DND-41 (cell line): ENCODE measurements around the gene NCLN.
"Not testable (repeated sequence)": the region's sequence is repeated elsewhere in the genome, so short reads cannot be mapped to it uniquely, and the experiment has no call there.

ENCODE experiments used
- ATAC-seq: fragments of 200-7000 bp; cut with Tn5 transposase; 3 replicates; pipeline ENCODE4 v1.9.1; 2021; ENCODE audit warnings: low read depth; ENCODE audit not compliant: insufficient read depth
- DNase-seq: peaks from one replicate; pipeline ENCODE4 v3.0.0-alpha.2; 2020
- H2AFZ ChIP-seq: 2 replicates; pipeline ENCODE4 v1.6.0; 2012; ENCODE audit warnings: low read depth, low read length
- H3K27ac ChIP-seq: 2 replicates; pipeline ENCODE4 v1.5.1; 2012; ENCODE audit warnings: low read length, inconsistent platforms
- H3K27me3 ChIP-seq: fragments of 200-600 bp; sonication (generic); 2 replicates; pipeline ENCODE4 v1.6.0; 2012; ENCODE audit warnings: low read length, mild to moderate bottlenecking, inconsistent platforms; ENCODE audit not compliant: insufficient read depth, poor library complexity
- H3K36me3 ChIP-seq: 2 replicates; pipeline ENCODE4 v1.5.1; 2012; ENCODE audit warnings: low read length, inconsistent platforms; ENCODE audit not compliant: insufficient read depth
- H3K4me1 ChIP-seq: 2 replicates; pipeline ENCODE4 v1.5.1; 2012; ENCODE audit warnings: mild to moderate bottlenecking, low read length; ENCODE audit not compliant: insufficient read depth
- H3K4me2 ChIP-seq: 2 replicates; pipeline ENCODE4 v1.6.0; 2012; ENCODE audit warnings: mild to moderate bottlenecking, moderate library complexity, low read length, inconsistent platforms; ENCODE audit not compliant: insufficient read depth
- H3K4me3 ChIP-seq, 2 experiments: fragments of 200-600 bp in 1 of 2; shearing (Covaris generic) in 1 of 2; 2 replicates each; pipeline ENCODE4 v1.5.1; 2012 to 2016; ENCODE audit warnings: inconsistent platforms in 2 of 2, low read length in 2 of 2, mild to moderate bottlenecking in 2 of 2, low read depth in 1 of 2, moderate library complexity in 1 of 2
- H3K79me2 ChIP-seq: 2 replicates; pipeline ENCODE4 v1.6.0; 2012; ENCODE audit warnings: low read length, inconsistent platforms; ENCODE audit not compliant: insufficient read depth
- H3K9ac ChIP-seq: 2 replicates; pipeline ENCODE4 v1.6.0; 2012; ENCODE audit warnings: low read depth, mild to moderate bottlenecking, inconsistent platforms, low read length, moderate library complexity
- H3K9me3 ChIP-seq: 2 replicates; pipeline ENCODE4 v1.5.1; 2012; ENCODE audit warnings: low read length, moderate library complexity, mild to moderate bottlenecking, inconsistent platforms; ENCODE audit not compliant: insufficient read depth, severe bottlenecking
- H4K20me1 ChIP-seq: 2 replicates; pipeline ENCODE4 v1.6.0; 2012; ENCODE audit warnings: low read length; ENCODE audit not compliant: insufficient read depth
- EZH2 ChIP-seq: IDR thresholded peaks from 3 replicates; pipeline ENCODE4 v1.6.1; 2012; ENCODE audit warnings: borderline replicate concordance, low read depth, mild to moderate bottlenecking, moderate library complexity, low read length, inconsistent platforms; ENCODE audit not compliant: severe bottlenecking
- TF ChIP-seq, protein P1 (sequence below): IDR thresholded peaks from 2 replicates; pipeline ENCODE4 v1.5.1; 2012; ENCODE audit warnings: borderline replicate concordance, low read length, moderate library complexity, mild to moderate bottlenecking; ENCODE audit not compliant: poor library complexity, severe bottlenecking; ENCODE audit errors: extremely low read depth

NCLN gene

GRCh38 chr19:3190470-3190770 lies 4.7 kb downstream of the NCLN start:
- Histone ChIP-seq H3K9ac (no peak overlapping the region), H3K4me3 (no peak overlapping the region), H3K27me3 (no peaks in the 10 kb centered on the region), H3K4me2 (no peak overlapping the region; the same call in 1 of the 2 replicates), H4K20me1 (peaks cover 77% of the 10 kb centered on the region), H3K79me2 (peaks cover 87% of the 10 kb centered on the region), H3K36me3 (peaks cover 73% of the 10 kb centered on the region), H3K9me3 (no peaks in the 10 kb centered on the region), H3K27ac (no peak overlapping the region), H2AFZ (no peak overlapping the region), H3K4me1 (peaks cover 37% of the 10 kb centered on the region)
- DNase-seq = no peak
- TF ChIP-seq EZH2 = no peak
- TF ChIP-seq, protein P1, sequence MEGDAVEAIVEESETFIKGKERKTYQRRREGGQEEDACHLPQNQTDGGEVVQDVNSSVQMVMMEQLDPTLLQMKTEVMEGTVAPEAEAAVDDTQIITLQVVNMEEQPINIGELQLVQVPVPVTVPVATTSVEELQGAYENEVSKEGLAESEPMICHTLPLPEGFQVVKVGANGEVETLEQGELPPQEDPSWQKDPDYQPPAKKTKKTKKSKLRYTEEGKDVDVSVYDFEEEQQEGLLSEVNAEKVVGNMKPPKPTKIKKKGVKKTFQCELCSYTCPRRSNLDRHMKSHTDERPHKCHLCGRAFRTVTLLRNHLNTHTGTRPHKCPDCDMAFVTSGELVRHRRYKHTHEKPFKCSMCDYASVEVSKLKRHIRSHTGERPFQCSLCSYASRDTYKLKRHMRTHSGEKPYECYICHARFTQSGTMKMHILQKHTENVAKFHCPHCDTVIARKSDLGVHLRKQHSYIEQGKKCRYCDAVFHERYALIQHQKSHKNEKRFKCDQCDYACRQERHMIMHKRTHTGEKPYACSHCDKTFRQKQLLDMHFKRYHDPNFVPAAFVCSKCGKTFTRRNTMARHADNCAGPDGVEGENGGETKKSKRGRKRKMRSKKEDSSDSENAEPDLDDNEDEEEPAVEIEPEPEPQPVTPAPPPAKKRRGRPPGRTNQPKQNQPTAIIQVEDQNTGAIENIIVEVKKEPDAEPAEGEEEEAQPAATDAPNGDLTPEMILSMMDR = no peak
- no peak for ATAC-seq

- Histone ChIP-seq H3K4me3 (no peak overlapping the region), H3K4me1 (peaks cover 37% of the 10 kb centered on the region), H3K9me3 (no peaks in the 10 kb centered on the region), H4K20me1 (peaks cover 74% of the 10 kb centered on the region), H3K36me3 (peaks cover 80% of the 10 kb centered on the region), H3K4me2 (no peak overlapping the region), H3K79me2 (peaks cover 85% of the 10 kb centered on the region), H3K27ac (no peak overlapping the region), H3K9ac (no peak overlapping the region), H2AFZ (no peak overlapping the region), H3K27me3 (no peaks in the 10 kb centered on the region)
- TF ChIP-seq EZH2 = no peak
- TF ChIP-seq, protein P1 = no peak
- DNase-seq = no peak
- no peak for ATAC-seq
These were observed 5.4 kb downstream of the NCLN start for GRCh38 chr19:3190921-3191805.

DNA sequence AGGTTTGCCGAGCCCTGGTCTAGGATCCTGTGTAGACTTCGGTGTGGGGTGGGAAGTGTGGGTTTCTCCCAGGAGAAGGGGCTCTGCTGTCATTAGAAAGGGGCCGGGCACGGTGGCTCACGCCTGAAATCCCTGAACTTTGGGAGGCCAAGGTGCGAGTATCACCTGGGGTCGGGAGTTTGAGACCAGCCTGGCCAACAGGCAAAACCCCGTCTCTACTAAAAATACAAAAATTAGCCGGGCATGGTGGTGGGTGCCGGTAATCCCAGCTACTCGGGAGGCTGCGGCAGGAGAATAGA lies 6.0 kb downstream of the NCLN start:
- H4K20me1 ChIP-seq = peaks cover 68% of the 10 kb centered on the region
- H2AFZ ChIP-seq, H3K9ac ChIP-seq, H3K4me2 ChIP-seq, H3K9me3 ChIP-seq, H3K4me3 ChIP-seq, DNase-seq, H3K27me3 ChIP-seq, H3K27ac ChIP-seq, ATAC-seq: not testable (repeated sequence)
- peaks cover 32% of the 10 kb centered on the region for H3K4me1 ChIP-seq
- peaks cover 80% of the 10 kb centered on the region for H3K79me2 ChIP-seq
- peaks cover 85% of the 10 kb centered on the region for H3K36me3 ChIP-seq

- Histone ChIP-seq H2AFZ (no peak overlapping the region), H3K27me3 (no peaks in the 10 kb centered on the region), H3K4me3 (no peak overlapping the region), H3K4me2 (no peak overlapping the region), H3K4me1 (peaks cover 27% of the 10 kb centered on the region), H3K9me3 (no peaks in the 10 kb centered on the region), H3K27ac (no peak overlapping the region), H4K20me1 (peaks cover 63% of the 10 kb centered on the region), H3K79me2 (peaks cover 75% of the 10 kb centered on the region), H3K9ac (no peak overlapping the region), H3K36me3 (peaks cover 87% of the 10 kb centered on the region)
- no peak for TF ChIP-seq EZH2
- TF ChIP-seq, protein P1 = no peak
- ATAC-seq = no peak
- DNase-seq = no peak
These were observed 6.5 kb downstream of the NCLN start for GRCh38 chr19:3192228-3192635.
